Activated CD4-positive, alpha-beta T cell treated with anti-CD3 and anti-CD28 coated beads, Interleukin-2, amount 50 U/mL, for 1 hour (primary cell): ENCODE results near the gene EBF4.

Experiments
- DNase-seq: peaks from one replicate; pipeline ENCODE4 v3.0.0-alpha.2; 2020

EBF4 gene

GRCh38 chr20:2703716-2704475 is 11.3 kb downstream of the EBF4 start:
- no peak for DNase-seq

GRCh38 chr20:2705931-2706645 is 13.5 kb downstream of the EBF4 start:
- no peak for DNase-seq

GRCh38 chr20:2706688-2707352 is 14.2 kb downstream of the EBF4 start:
- DNase-seq, result no peak

GRCh38 chr20:2707353-2708072 is 14.9 kb downstream of the EBF4 start:
- DNase-seq, result no peak

- DNase-seq, result no peak
Observed at GRCh38 chr20:2708073-2708415, 15.5 kb downstream of the EBF4 start.

GRCh38 chr20:2708665-2709064 is 16.1 kb downstream of the EBF4 start:
- DNase-seq, result no peak

- no peak for DNase-seq
Observed at GRCh38 chr20:2709205-2709981, 16.8 kb downstream of the EBF4 start.

- DNase-seq, result no peak
Observed at GRCh38 chr20:2713285-2713684, 20.7 kb downstream of the EBF4 start.

- DNase-seq, result peak; percentile 32
Observed at GRCh38 chr20:2729251-2729713, 36.7 kb downstream of the EBF4 start.

- no peak for DNase-seq
Observed at GRCh38 chr20:2729791-2730190, 37.2 kb downstream of the EBF4 start.

GRCh38 chr20:2734899-2735298 is 42.3 kb downstream of the EBF4 start:
- no peak for DNase-seq

- no peak for DNase-seq
Observed at GRCh38 chr20:2736441-2736840, 43.9 kb downstream of the EBF4 start.

GRCh38 chr20:2738331-2739041 is 45.9 kb downstream of the EBF4 start:
- DNase-seq, result no peak

GRCh38 chr20:2739042-2739398 is 46.4 kb downstream of the EBF4 start:
- no peak for DNase-seq

GRCh38 chr20:2740702-2741101 is 48.1 kb downstream of the EBF4 start:
- no peak for DNase-seq

GRCh38 chr20:2741463-2741862 is 48.9 kb downstream of the EBF4 start:
- DNase-seq, result no peak

GRCh38 chr20:2741881-2742280 is 49.3 kb downstream of the EBF4 start:
- DNase-seq, result no peak

GRCh38 chr20:2742431-2742830 is 49.9 kb downstream of the EBF4 start:
- DNase-seq, result no peak

GRCh38 chr20:2742934-2743559 is 50.5 kb downstream of the EBF4 start:
- DNase-seq, result peak; percentile 68

- no peak for DNase-seq
Observed at GRCh38 chr20:2745060-2745910, 52.7 kb downstream of the EBF4 start.
